COLO668 (cell line): ENCODE measurements around the gene ZBTB47.

Source experiments
- DNase-seq: peaks from one replicate; lab custom pipeline; 2025; ENCODE audit not compliant: unreplicated experiment; lab: John Stamatoyannopoulos, UW

The ZBTB47 gene

DNA sequence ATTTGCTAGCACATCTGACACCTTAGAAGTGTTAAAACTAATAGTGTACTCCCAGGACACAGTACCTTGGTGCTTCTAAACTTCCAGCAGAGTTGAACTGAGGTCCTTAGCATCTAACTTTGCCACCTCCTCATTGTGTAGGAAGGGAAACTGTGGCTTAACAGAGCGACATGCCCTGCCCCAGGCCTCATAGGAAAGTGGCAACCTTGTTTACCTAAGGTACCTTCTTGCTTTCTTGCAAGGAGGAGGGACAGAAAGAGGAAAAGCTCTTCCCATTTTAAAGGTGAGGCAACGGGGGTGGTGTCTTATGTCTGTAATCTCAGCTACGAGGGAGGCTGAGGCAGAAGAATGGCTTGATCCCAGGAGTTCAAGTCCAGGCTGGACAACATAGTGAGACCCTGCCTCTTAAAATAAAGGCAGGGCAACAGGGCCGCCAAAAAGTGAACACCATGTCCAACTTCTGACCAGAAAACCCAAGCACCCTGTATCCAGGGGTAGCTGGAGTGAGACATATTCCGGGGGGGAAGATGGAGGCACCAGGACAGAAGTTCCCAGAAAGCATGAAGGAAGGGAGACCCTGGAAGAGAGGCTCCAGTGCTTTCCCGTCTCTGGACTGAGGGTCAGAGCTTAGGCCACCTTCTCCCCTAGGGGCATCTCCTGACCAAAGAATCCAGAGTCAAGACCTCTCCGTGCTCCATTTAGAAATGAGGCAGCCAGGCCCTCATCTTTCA is 31.3 kb downstream of the ZBTB47 start:
- no peak for DNase-seq

DNA sequence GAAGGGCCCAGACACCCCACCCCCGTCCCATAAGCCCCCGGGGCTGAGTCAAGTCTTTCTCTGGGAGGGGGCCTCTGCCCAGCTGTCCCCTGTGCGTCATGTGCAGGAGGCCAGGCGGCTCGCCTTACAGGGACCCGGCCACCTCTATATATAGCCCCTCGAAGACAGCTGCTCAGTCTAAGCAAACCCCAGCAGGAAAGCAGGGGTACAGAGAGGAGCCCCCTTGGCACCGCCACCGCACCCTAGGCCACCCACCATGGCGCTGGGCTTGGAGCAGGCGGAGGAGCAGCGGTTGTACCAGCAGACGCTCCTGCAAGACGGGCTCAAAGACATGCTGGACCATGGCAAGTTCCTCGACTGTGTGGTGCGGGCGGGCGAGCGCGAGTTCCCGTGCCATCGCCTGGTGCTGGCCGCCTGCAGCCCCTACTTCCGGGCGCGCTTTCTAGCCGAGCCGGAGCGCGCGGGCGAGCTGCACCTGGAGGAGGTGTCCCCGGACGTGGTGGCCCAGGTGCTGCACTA is 31.9 kb downstream of the ZBTB47 start, which contains the start of gene KLHL40:
Gene KLHL40 (plus strand): TSS at position 175 of the 519 bp plus-strand sequence. CDS start 82 bp downstream, at position 257.
- peak; percentile 43 for DNase-seq

DNA sequence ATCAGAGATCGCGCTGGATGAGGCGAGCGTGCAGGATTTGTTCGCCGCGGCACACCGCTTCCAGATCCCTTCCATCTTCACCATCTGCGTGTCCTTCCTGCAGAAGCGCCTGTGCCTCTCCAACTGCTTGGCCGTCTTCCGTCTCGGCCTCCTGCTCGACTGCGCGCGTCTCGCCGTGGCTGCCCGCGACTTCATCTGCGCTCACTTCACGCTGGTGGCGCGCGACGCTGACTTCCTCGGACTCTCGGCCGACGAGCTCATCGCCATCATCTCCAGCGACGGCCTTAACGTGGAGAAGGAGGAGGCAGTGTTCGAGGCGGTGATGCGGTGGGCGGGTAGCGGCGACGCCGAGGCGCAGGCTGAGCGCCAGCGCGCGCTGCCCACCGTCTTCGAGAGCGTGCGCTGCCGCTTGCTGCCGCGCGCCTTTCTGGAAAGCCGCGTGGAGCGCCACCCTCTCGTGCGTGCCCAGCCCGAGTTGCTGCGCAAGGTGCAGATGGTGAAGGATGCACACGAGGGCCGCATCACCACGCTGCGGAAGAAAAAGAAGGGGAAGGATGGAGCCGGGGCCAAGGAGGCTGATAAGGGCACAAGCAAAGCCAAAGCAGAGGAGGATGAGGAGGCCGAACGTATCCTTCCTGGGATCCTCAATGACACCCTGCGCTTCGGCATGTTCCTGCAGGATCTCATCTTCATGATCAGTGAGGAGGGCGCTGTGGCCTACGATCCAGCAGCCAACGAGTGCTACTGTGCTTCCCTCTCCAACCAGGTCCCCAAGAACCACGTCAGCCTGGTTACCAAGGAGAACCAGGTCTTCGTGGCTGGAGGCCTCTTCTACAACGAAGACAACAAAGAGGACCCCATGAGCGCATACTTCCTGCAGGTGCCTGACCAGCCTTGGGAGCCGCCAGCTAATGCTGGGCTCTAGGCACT is 32.7 kb downstream of the ZBTB47 start:
- DNase-seq: no peak

DNA sequence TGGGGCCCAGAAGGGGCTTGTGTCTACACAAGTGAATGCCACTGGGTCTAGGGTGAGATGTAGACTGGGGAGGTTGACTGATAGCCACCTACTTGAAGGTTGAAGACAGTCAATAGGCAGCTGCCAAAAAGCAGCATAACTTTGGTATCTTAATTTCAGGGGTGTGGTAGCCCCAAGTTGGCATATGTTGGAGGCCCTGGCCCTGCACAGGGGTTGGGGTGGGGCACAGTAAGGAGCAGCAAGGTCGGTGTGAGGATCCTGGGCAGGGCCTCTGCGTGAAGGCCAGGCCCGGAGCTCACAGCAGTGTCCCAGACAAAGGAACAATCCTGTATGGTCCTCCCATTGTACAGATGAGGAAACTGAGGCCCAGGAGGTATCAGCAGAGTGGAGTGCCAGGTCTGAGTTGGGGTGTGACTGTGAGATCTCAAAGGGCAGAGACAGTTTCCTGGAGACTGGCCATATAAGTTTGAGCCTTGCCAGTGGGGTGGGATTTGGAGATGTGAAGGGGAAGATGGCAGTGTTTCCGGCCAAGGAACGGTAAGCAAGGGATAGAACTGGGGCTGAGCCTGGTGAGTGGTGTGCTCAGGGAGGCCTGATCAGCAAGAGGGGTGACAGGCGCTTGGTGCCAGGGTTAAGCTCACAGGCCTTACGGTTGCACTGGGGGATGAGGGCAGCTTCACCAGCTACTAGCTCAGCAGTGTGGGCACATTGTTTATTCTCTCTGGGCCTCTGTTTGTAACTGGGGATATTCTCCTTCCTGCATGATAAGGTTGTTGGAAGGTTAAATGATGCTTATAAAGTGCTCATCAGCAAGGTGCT is 33.5 kb downstream of the ZBTB47 start:
- DNase-seq: no peak

DNA sequence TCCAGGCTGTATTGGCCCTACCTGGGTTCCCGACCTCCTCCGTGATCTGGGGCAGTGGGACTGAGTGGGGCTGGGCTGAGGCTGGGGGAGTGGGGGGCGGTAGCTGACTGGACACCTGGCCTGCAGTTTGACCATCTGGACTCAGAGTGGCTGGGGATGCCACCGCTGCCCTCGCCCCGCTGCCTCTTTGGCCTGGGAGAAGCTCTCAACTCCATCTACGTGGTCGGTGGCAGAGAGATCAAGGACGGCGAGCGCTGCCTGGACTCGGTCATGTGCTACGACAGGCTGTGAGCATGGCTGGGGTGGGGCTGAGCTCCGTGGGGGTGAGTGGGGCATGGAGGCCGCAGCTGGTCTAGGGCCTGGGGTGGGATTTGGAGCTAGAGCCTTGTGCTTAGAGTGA is 34.5 kb downstream of the ZBTB47 start:
- DNase-seq: no peak

DNA sequence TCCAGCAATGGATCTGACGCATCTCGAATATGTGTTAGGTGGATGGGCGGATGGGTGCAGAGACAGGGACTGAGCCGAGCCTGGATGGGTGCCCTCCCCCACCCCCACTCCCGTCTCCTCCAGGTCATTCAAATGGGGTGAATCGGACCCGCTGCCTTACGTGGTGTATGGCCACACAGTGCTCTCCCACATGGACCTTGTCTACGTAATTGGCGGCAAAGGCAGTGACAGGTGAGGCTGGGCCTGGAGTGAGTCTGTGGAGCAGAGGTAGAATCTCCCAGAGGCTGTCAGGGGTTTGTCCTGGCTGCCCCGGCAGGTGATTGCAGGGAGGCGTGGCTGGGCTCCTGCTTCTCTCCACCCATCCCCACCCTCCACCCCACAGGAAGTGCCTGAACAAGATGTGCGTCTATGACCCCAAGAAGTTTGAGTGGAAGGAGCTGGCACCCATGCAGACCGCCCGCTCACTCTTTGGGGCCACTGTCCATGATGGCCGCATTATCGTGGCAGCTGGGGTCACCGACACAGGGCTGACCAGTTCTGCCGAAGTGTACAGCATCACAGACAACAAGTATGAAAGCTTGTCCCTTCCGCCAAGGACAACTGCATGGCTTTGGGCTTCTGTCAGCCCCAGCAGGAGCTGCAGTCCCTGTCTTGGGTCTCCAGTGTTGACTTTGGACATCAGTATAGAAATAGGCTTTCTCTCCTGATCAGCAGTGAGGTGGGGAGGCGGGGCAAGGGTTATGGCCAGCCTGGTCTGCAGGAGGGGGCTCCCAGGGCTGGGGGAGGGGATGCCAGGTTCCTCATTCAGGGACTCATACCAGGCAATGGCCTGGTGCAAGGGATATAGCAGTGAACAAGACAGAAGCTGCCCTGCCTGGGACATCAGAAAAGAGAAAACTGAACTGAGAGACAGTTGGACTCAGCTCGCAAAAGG is 35.3 kb downstream of the ZBTB47 start:
- DNase-seq: no peak

DNA sequence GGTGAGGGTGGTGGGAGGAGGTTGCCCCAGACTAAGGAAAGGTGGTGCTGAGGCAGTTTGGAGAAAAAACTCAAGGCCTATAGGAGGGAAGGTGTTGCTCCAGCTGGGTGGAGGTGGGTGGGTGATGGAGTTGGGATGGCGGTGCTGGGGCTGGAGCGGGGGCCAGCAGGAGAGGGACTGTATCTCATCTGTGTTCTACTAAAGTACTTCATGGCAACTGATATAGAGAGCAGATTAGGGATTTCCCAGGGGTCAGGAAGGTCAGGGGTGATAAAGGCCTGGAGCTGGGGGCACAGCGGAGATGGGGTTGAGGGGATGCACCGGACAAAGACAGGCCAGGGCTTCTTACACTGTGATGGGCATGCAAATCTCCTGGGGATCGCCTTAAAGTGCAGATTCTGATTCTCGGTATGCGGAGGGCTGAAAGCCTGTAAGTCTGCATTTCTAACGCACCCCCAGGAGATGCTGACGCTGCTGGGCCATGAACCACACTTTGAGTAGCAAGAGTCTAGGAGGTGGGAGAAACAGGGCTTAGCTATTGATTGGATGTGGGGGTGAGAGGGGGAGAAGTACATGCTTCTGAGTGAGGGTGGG is 36.0 kb downstream of the ZBTB47 start:
- no peak for DNase-seq

DNA sequence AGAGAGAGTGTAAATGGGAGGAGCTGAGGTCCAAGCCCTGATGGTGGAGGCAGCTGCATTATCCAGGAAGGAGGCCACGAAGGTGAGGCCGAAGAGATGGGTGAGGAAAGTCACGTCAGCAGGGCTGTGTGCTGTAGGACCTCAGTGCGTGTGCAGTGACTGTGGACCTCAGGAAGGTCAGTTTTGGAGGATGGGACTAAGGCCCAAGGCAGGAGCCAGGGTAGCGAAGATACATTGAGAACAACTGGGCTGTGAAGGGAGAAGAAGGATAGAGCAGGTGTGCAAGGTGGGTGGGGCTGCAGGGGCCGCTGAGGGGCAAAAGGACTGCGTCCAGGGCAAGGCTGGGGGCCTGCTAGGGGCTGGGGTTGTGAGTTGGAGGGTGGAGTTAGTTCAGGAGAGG is 36.7 kb downstream of the ZBTB47 start:
- no peak for DNase-seq

DNA sequence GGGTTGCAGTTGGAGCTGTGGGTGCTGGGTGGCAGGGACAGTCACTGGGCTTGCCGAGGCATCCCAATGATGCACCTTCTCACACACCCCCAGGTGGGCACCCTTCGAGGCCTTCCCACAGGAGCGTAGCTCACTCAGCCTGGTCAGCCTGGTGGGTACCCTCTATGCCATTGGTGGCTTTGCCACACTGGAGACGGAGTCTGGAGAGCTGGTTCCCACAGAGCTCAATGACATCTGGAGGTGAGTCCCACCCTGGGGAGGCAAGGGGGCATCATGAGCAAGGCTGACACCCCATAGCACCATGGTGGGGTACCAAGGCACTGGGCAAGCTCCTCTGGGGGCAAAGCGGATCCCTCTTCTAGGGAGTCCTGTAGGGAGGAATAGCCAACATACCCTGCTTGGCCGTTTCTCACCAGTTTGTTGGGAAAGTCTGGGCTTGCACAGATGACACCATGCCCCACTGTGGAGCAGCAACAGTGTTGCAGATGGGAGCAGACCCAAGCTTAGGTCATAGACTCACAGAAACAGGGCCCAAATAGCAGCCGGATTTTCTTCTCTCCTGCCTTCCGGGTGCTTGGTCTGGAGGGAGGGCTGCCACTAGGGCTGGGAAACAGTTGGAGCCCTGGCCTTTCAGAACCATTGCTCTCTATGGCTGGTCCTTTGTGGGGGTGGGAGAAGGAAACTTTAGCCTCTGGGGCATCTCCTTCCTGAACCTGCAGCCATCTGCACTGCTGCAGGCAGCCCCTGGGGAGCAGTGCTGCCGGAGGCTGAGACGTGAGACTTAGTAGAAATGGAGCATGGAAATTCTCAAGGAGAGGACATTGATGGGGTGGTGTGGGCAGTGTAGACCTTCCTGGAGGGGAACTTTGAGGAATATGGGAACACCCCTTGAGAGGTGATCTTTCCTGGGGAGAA is 37.5 kb downstream of the ZBTB47 start:
- no peak for DNase-seq

DNA sequence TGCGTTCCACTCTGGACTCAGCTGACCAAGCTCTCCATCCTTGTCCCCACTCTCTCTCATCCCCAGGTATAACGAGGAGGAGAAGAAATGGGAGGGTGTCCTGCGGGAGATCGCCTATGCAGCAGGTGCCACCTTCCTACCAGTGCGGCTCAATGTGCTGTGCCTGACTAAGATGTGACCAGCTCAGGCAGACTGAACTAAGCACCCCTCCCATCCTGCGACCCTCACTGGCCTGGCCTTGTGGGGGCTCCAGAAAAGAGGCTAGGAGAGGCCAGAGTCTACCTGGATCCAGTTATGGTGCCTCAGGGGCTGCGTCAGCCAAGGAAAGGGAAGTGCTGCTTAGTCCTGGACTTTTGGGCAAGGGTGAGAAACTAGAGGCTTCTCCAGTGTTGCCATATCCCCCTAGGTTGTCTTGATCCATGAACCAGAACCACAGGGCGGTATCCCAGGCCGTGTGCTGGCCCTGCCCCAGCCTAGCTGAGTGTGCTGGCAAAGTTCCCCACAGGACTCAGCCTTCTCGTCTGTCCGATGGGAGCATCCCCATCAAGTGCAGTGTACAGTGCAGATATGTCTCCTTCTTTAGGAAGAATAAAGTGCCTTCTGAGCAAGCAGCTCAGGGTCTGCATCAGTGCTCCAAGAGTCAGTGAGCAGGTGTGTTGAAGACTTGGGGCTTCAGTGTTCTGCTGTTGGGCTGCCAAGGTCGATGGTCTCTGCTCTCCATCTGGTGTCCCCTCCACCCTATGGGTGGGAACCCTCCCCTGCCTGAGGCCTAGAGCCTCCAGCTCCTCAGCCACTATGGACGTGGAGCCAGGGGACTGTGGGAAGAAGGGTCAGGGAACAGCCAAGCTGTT is 38.5 kb downstream of the ZBTB47 start:
- DNase-seq: no peak

DNA sequence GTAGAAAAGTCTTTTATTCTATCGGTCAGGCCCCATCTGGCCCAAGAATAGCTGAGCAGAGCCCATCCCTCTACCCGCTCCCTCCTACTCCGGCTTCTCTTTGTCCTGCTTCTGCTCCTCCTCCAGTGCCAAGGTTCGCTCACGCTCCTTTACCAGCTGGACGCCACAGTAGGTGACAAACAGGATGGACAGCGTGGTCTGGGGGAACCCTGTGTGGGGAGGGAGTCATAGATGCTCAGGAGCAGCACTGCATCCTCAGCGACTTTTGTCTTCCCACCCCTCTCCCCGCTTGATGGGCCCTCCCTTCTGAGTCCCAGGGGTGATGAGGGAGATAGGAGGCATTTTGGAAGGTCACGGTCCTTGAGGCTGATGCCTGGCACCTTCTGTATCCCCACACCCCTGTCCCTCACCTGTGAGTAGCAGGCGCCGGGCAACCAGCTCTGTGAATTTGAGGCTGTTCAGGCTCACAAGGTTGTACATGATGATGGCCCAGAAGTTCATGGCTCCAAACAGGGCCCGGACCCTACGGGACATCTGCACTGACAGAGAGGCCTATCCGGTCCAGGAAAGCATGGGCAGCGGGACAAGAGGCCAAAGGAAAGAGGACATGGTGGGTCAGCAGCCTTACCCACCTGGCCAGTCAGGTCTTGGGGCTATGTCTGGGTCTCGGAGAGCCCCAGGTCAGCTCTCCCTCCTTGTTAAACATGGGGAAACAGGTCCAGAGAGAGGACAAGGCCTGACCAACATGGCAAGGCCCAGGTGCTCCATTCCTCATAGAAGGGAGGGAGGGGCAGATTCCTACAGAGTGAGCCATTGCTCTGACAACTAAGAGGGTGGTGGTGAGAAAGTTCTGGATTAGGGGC is 39.4 kb downstream of the ZBTB47 start:
- DNase-seq: no peak

DNA sequence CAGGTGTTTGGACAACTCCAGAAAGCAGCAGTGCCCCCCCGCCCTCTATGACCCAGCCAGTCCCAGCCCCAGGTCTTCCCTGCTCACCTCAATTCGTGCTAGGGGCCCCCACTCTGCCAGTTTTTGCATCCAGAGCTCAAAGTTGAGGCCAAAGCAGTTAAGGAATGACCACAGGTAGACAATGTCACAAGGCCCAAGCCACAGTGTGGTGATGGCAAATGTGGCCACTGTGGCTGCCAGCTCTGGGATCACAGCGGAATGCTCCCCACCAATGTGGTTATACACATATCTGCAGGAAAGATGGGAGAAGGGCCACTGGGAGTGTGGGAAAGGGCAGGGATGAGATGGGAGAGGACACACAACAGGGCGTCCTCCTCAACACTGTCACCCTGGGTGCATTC is 40.0 kb downstream of the ZBTB47 start:
- no peak for DNase-seq

DNA sequence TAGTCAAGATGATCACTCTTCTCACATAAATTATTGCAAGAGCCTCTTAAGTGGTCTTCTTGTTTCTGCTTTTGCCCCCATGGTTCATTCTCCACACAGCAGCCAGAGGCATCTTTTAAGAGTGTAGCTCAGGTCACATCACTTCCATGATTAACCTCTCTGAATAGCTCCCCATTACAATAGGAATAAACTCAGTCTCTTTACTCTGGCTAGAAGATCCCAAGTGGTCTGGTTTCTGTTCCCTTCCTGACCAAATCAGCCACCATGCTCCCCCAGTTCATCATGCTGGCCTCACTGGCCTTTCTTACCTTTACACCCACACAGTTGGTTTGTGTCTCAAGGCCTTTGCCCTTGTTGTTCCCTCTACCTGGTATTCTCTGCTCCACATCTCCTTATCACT is 40.9 kb downstream of the ZBTB47 start:
- no peak for DNase-seq

DNA sequence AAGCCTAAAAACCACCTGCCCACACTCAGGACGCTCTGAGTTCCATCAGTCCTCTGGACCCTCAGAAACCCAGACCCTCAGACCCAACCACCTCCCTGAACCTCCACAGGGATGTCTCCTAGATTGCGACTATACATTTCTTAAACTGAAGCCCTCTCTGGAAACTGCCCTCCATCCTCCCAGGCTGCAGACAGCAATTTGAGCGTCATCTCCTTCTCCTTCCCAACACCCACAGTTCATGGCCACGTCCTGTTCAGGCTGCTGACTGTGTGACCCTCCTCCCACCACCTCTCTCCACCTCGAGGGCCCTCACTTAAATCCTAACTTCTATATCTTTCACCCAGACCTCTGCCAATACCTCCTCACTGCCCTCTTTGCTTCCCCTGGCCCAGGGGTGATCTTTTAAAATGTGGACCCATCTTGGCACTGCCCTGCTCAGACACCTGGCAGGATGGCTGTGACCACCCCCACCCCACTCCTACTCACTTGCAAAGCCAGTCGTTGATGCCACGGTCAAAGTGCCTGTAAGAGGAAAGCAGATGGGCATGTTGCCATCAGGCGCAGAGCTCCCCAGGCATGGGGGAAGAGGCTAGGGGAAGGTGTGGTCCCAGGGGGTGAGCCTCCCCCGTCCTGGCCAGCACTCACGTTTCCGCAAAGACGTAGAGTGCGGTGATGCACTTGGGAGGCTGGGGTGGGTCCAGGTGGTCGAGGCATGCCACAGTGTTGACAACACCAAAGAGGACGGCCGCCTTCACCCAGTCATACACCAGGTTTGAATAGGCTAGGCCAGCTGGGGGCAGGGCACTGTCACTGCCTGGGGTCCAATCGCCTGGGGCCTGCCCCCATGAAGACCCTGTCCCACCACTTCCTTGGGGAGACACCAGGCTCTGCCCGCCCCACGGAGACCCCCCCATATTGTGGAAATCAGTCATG is 43.1 kb downstream of the ZBTB47 start:
- DNase-seq: no peak

DNA sequence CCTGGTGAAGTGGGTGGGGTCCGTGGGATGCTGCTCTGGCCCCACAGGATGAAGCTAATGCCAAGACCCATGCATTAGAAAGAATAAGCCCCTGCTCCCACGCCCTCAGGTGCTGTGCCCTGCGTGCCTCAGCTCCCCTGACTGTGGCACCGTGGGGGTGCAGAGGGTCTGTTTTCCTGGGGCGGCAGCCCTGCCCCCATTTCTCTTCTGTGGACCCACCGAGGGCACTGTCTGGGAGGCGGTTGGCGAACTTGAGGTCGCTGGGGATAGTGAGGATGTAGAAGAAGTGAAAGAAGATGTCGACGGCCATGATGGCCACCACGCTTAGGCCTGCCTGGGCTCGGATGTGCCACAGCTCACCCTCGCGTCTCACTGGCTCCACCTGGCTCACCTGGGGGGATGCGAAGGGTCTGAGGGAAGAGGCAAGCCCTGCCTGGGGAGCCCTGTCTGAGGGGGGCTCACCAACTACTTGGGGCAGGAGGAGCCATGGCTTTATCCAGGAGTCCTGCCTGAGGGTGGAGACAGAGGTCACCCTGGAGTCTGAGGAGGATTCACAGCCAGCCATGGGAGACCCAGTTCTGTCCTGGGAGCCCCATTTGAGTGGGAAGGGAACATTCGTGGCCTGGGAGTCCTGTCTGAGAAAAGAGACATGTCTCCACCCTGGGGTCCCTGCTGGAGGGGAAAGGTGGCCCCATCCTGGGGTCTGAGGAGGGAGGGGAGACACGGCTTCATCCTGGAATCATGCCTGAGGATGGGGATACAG is 44.0 kb downstream of the ZBTB47 start:
- DNase-seq: no peak
